H1 (cell line): ENCODE results near the gene MCL1. TPM values are rescaled to one million over a fixed set of nuclear protein-coding genes. Genes with fewer than 3 reads are reported as not detected.
A peak's percentile ranks its signal among the peaks of the same experiment; 100 is the strongest.
"Not testable (repeated sequence)": the region's sequence is repeated elsewhere in the genome, so short reads cannot be mapped to it uniquely, and the experiment has no call there.

Experiments
- CTCF ChIA-PET: fragments of 300-600 bp; sonication (Branson Sonifier 250); formaldehyde crosslinking; loops from one replicate; lab custom pipeline; 2021; ENCODE audit not compliant: partially characterized antibody; lab: Charles Lee
- POLR2A ChIA-PET: fragments of 300-600 bp; sonication (Branson Sonifier 250); formaldehyde crosslinking; loops from one replicate; lab custom pipeline; 2021; ENCODE audit warnings: inconsistent platforms; ENCODE audit not compliant: partially characterized antibody; lab: Charles Lee
- DNase-seq, 2 experiments: peaks; one replicate each; pipeline versions ENCODE4 v3.0.0 to v3.0.0-alpha.2; 2010 to 2022; ENCODE audit warnings: low spot score in 2 of 2, low read depth in 1 of 2, mixed read lengths in 1 of 2
- FAIRE-seq: peaks from 2 replicates; lab custom pipeline; 2011; peaks lifted over from hg19 to GRCh38; lab: Jason Lieb, UNC
- H2AFZ ChIP-seq: 2 replicates; pipeline ENCODE4 v1.8.1; 2012; ENCODE audit warnings: low read length, inconsistent platforms
- H2AK5ac ChIP-seq: 2 replicates; pipeline ENCODE4 v1.6.1; 2013; ENCODE audit warnings: low read depth, low read length
- H2BK120ac ChIP-seq: replicated peaks from 2 replicates; pipeline ENCODE3; 2013; ENCODE audit warnings: low read depth, low read length, inconsistent platforms
- H2BK12ac ChIP-seq: 2 replicates; pipeline ENCODE4 v1.6.1; 2013; ENCODE audit warnings: low read depth, low read length
- H2BK15ac ChIP-seq: 2 replicates; pipeline ENCODE4 v1.6.1; 2013; ENCODE audit warnings: low read length
- H2BK20ac ChIP-seq: 2 replicates; pipeline ENCODE4 v1.6.1; 2013; ENCODE audit warnings: low read length
- H2BK5ac ChIP-seq: 2 replicates; pipeline ENCODE4 v1.6.1; 2013; ENCODE audit warnings: low read depth, low read length
- H3K14ac ChIP-seq: 2 replicates; pipeline ENCODE4 v1.6.1; 2013; ENCODE audit warnings: inconsistent platforms; ENCODE audit not compliant: insufficient read length
- H3K18ac ChIP-seq: 2 replicates; pipeline ENCODE4 v1.6.1; 2013; ENCODE audit warnings: low read length; ENCODE audit errors: extremely low read depth
- H3K23ac ChIP-seq: 2 replicates; pipeline ENCODE4 v1.6.1; 2013; ENCODE audit warnings: inconsistent platforms; ENCODE audit not compliant: insufficient read length
- H3K23me2 ChIP-seq: 2 replicates; pipeline ENCODE4 v1.6.1; 2013; ENCODE audit warnings: low read depth, low read length
- H3K27ac ChIP-seq: 2 replicates; pipeline ENCODE4 v1.6.1; 2011; ENCODE audit warnings: low read depth, low read length, inconsistent platforms
- H3K27me3 ChIP-seq, 4 experiments: replicated peaks in 1 of 4; 1 replicate in 1 of 4; 2 replicates in 3 of 4; pipeline versions ENCODE4 v1.6.1 to v1.8.1; 2011 to 2013; ENCODE audit warnings: low read length in 3 of 4, mild to moderate bottlenecking in 3 of 4, inconsistent platforms in 2 of 4, mixed read lengths in 2 of 4, moderate library complexity in 1 of 4; ENCODE audit not compliant: control insufficient read depth in 3 of 4, insufficient read depth in 3 of 4; ENCODE audit errors: extremely low read depth in 1 of 4
- H3K36me3 ChIP-seq, 4 experiments: 2 replicates each; pipeline versions ENCODE4 v1.6.1 to v1.8.1; 2011 to 2013; ENCODE audit warnings: mild to moderate bottlenecking in 4 of 4, low read length in 3 of 4, moderate library complexity in 2 of 4, control low read depth in 1 of 4, inconsistent platforms in 1 of 4; ENCODE audit not compliant: insufficient read depth in 4 of 4, control insufficient read depth in 2 of 4
- H3K4ac ChIP-seq: replicated peaks from 2 replicates; pipeline ENCODE3; 2013; ENCODE audit warnings: low read length, low read depth, mixed read lengths, inconsistent platforms; ENCODE audit not compliant: insufficient read length
- H3K4me1 ChIP-seq, 4 experiments: replicated peaks in 1 of 4; 1 replicate in 1 of 4; 2 replicates in 3 of 4; pipeline versions ENCODE4 v1.6.1 to v1.8.1; 2011 to 2013; ENCODE audit warnings: low read length in 3 of 4, inconsistent platforms in 2 of 4, mixed read lengths in 1 of 4; ENCODE audit not compliant: insufficient read depth in 4 of 4, control insufficient read depth in 3 of 4
- H3K4me2 ChIP-seq, 2 experiments: 2 replicates each; pipeline versions ENCODE4 v1.6.1 to v1.8.1; 2011 to 2013; ENCODE audit warnings: low read depth in 2 of 2, low read length in 2 of 2, control low read depth in 1 of 2, inconsistent platforms in 1 of 2, mild to moderate bottlenecking in 1 of 2; ENCODE audit not compliant: insufficient read depth in 1 of 2
- H3K4me3 ChIP-seq, 4 experiments: fragments of 200-600, 300-600 bp in 1 of 4; sonication (generic), shearing (Covaris generic), sonication (Bioruptor Twin) in 1 of 4; 2 replicates each; pipeline versions ENCODE4 v1.5.1 to v1.8.1; 2011 to 2016; ENCODE audit warnings: low read length in 4 of 4, low read depth in 3 of 4, control low read depth in 2 of 4, inconsistent platforms in 2 of 4, mild to moderate bottlenecking in 2 of 4, mixed read lengths in 1 of 4, moderate library complexity in 1 of 4; ENCODE audit not compliant: insufficient read depth in 2 of 4; ENCODE audit errors: extremely low read depth in 1 of 4
- H3K56ac ChIP-seq: replicated peaks from 2 replicates; pipeline ENCODE3; 2013; ENCODE audit warnings: low read depth, mild to moderate bottlenecking, mixed read lengths, low read length, inconsistent platforms; ENCODE audit not compliant: insufficient read length
- H3K79me1 ChIP-seq: 2 replicates; pipeline ENCODE4 v1.6.1; 2013; ENCODE audit warnings: low read depth, low read length, control low read depth
- H3K79me2 ChIP-seq, 2 experiments: 2 replicates each; pipeline versions ENCODE4 v1.6.1 to v1.8.1; 2012 to 2013; ENCODE audit warnings: low read length in 2 of 2, mild to moderate bottlenecking in 2 of 2, inconsistent platforms in 1 of 2; ENCODE audit not compliant: insufficient read depth in 2 of 2, control insufficient read depth in 1 of 2
- H3K9ac ChIP-seq, 4 experiments: replicated peaks in 1 of 4; 1 replicate in 1 of 4; 2 replicates in 3 of 4; pipeline versions ENCODE4 v1.6.1 to v1.8.1; 2011 to 2013; ENCODE audit warnings: low read depth in 3 of 4, low read length in 3 of 4, control low read depth in 2 of 4, mild to moderate bottlenecking in 2 of 4, moderate library complexity in 2 of 4, inconsistent platforms in 1 of 4; ENCODE audit errors: extremely low read depth in 1 of 4
- H3K9me3 ChIP-seq, 2 experiments: 2 replicates each; pipeline versions ENCODE4 v1.6.1 to v1.8.1; 2012 to 2013; ENCODE audit warnings: mild to moderate bottlenecking in 2 of 2, moderate library complexity in 2 of 2, control low read depth in 1 of 2, inconsistent platforms in 1 of 2, low read depth in 1 of 2, low read length in 1 of 2, mixed read lengths in 1 of 2; ENCODE audit not compliant: insufficient read depth in 2 of 2
- H4K20me1 ChIP-seq, 2 experiments: replicated peaks in 1 of 2; 2 replicates each; pipeline versions ENCODE3 to v1.8.1; 2011 to 2013; ENCODE audit warnings: inconsistent platforms in 2 of 2, low read length in 2 of 2, mild to moderate bottlenecking in 1 of 2; ENCODE audit not compliant: insufficient read depth in 2 of 2, control insufficient read depth in 1 of 2
- H4K5ac ChIP-seq: 2 replicates; pipeline ENCODE4 v1.6.1; 2013; ENCODE audit warnings: low read length, low read depth, mixed read lengths, inconsistent platforms; ENCODE audit not compliant: insufficient read length
- H4K8ac ChIP-seq: 2 replicates; pipeline ENCODE4 v1.8.0; 2013; ENCODE audit warnings: mild to moderate bottlenecking, moderate library complexity, low read length, inconsistent platforms; ENCODE audit not compliant: insufficient read depth; ENCODE audit errors: extremely low read depth
- H4K91ac ChIP-seq: replicated peaks from 2 replicates; pipeline ENCODE3; 2013; ENCODE audit warnings: low read length, mixed read lengths, inconsistent platforms; ENCODE audit not compliant: insufficient read length
- WGBS, 2 experiments: shearing (Covaris generic) in 1 of 2; methylation state at CpG; one replicate each; pipeline versions ENCODE4 v1.1.6 to v1.1.7; 2013 to 2015; ENCODE audit warnings: low lambda C conversion rate in 2 of 2, mixed read lengths in 2 of 2, inconsistent platforms in 1 of 2, low coverage in 1 of 2, missing lambda C conversion rate in 1 of 2; ENCODE audit not compliant: insufficient replicate concordance in 2 of 2, insufficient coverage in 1 of 2, insufficient read length in 1 of 2; ENCODE audit errors: extremely low coverage in 1 of 2, missing lambda C conversion rate in 1 of 2; 5-methylcytosine and 5-hydroxymethylcytosine counted together
- polyA plus RNA-seq, 7 experiments: library from polyadenylated mRNA; depleted of rRNA in 3 of 7; stranded (reverse) in 5 of 7; unstranded in 2 of 7; fragments of >200 nt in 5 of 7; fragments of 200-250 nt in 2 of 7; gene quantifications; 1 replicate in 5 of 7; 2 replicates in 1 of 7; 4 replicates in 1 of 7; pipeline versions ENCODE4 v1.2.1 to v1.2.3, GENCODE V29; 2011 to 2013; ENCODE audit warnings: missing spikeins in 2 of 7, mixed read lengths in 2 of 7
- total RNA-seq: library from RNA; stranded (reverse); fragmentation: NEBNext Ultra II Directional; extraction: Animal tissue kit (Norgen Biotek cat#: 25700); gene quantifications from 2 replicates; pipeline ENCODE4 v1.2.1, GENCODE V29; 2021
- TF ChIP-seq, protein P1 (sequence below): IDR thresholded peaks from 2 replicates; pipeline ENCODE4 v1.6.1; 2012; ENCODE audit warnings: inconsistent platforms

MCL1 gene
- total and polyA plus RNA-seq, 2 of the 8 experiments (the other 6 are each of a cell fraction or from before 2014, with no cell fraction given): 61.1 to 218 TPM

DNA sequence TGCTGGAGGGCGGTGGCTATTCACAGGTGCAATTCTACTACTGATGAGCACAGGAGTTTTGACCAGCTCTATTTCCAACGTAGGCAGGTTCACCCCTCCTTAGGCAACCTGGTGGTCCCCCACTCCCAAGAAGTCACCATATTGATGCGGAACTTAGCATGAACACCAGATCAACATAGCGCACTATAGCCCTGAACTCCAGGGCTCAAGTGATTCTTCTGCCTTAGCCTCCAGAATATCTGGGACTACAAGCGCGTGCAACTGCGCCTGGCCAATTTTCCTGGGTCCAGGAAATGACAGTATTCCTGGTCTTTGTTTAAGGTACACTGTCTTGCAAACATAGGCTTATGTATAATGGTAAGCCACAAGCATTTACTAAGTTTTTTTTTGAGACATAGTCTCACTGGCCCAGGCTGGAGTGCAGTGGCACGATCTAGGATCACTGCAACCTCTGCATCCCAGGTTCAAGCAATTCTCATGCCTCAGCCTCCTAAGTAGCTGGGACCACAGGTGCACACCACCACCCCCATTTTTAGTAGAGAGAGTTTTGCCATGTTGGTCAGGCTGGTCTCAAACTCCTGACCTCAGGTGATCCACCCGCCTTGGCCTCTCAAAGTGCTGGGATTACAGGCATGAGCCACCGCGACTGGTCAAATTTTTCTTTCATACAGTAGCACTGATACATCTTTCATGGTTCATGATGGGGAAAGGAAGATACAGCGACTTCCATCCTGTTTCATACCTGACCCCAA, 12.6 kb downstream of the MCL1 start (continued):
- TF ChIP-seq, protein P1, sequence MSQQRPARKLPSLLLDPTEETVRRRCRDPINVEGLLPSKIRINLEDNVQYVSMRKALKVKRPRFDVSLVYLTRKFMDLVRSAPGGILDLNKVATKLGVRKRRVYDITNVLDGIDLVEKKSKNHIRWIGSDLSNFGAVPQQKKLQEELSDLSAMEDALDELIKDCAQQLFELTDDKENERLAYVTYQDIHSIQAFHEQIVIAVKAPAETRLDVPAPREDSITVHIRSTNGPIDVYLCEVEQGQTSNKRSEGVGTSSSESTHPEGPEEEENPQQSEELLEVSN: no peak

DNA sequence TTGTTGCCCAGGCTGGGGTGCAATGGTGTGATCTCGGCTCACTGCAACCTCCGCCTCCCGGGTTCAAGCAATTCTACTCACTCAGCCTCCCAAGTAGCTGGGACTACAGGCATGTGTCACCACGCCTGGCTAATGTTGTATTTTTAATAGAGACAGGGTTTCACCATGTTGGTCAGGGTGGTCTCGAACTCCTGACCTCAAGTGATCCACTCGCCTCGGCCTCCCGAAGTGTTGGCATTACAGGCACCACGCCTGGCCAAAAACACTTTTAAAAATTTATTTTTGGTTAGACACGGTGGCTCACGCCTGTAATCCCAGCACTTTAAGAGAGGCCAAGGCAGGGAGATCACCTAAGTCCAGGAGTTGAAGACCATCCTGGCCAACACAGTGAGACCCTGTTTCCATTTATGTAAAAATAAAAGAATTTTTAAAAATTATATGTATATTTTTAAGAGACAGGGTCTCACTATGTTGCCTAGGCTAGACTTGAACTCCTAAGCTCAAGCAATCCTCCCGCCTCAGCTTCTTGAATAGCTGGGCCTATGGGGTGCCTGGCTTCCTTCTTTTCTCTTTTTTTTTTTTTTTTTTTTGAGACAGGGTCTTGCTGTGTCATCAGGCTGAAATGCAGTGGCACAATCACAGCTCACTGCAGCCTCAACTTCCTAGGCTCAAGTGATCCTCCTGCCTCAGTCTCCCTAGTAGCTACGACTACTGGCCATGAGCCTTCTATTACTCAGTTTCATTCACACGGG, 14.0 kb downstream of the MCL1 start:
- H3K9me3 ChIP-seq, DNase-seq, H2AFZ ChIP-seq, H4K91ac ChIP-seq, H2BK120ac ChIP-seq, H3K4me2 ChIP-seq, H3K56ac ChIP-seq, H3K79me1 ChIP-seq, H2AK5ac ChIP-seq, H4K20me1 ChIP-seq, H3K4me3 ChIP-seq, H3K18ac ChIP-seq, H3K23ac ChIP-seq, H2BK5ac ChIP-seq, H4K5ac ChIP-seq, FAIRE-seq, H3K23me2 ChIP-seq, H2BK15ac ChIP-seq, H3K36me3 ChIP-seq, H3K27ac ChIP-seq, H3K14ac ChIP-seq, H2BK20ac ChIP-seq, H3K4ac ChIP-seq, H3K27me3 ChIP-seq, H3K9ac ChIP-seq, H4K8ac ChIP-seq: not testable (repeated sequence)
- Histone ChIP-seq H3K79me2 (peaks cover 5 to 55% of the 10 kb centered on the region in 2 experiments; a peak in 3 of 4 replicates), H2BK12ac (peak overlapping the region; percentile 51; the same call in 1 of the 2 replicates), H3K4me1 (peaks cover 29 to 41% (median 30%) of the 10 kb centered on the region in 4 experiments)
- CTCF ChIA-PET: interaction anchor here (0.8 to 13.7 kb wide), 3 partner anchors 12 to 77 kb away, joined by 3 to 210 read pairs (median 4); no protein-coding TSS in a partner anchor
- 93% methylated on average over 14 of the region's 14 CpGs; no CpG with 5 or more reads in 1 of the 2 experiments for WGBS, 2 experiments
- POLR2A ChIA-PET: interaction anchor here (0.6 to 43.7 kb wide), 7 partner anchors 6 to 479 kb away, joined by 3 to 1380 read pairs (median 79); partner anchors contain the start of genes ADAMTSL4, ENSA, FALEC and MCL1
